SK-N-SH (cell line): ENCODE data around the gene CCDC38. TPM values are rescaled to one million over a fixed set of nuclear protein-coding genes. Genes with fewer than 3 reads are reported as not detected.

Experiments
- CTCF ChIA-PET: fragments of 300-600, 350-600 bp; formaldehyde crosslinking; extraction: SDS; loops from one replicate; lab custom pipeline; 2021; lab: Yijun Ruan, JAX
- POLR2A ChIA-PET: fragments of 350-600 bp; sonication (Branson Sonifier 250); formaldehyde crosslinking; extraction: SDS; loops from one replicate; lab custom pipeline; 2020; ENCODE audit warnings: antibody characterized with exemption, inconsistent platforms; lab: Yijun Ruan, JAX
- DNase-seq: peaks from one replicate; pipeline ENCODE4 v3.0.0; 2012
- H2AFZ ChIP-seq: fragments of 200-600 bp; sonication (generic); 2 replicates; pipeline ENCODE4 v1.8.1; 2016; ENCODE audit warnings: antibody characterized with exemption, mild to moderate bottlenecking, low read depth
- H3F3A ChIP-seq: fragments of 200-600 bp; sonication (generic); replicated peaks from 2 replicates; pipeline ENCODE3; 2016; ENCODE audit warnings: antibody characterized with exemption, mild to moderate bottlenecking; ENCODE audit not compliant: insufficient read depth
- H3K27ac ChIP-seq, 2 experiments: fragments of 200-500 bp in 1 of 2; fragments of 200-600 bp in 1 of 2; sonication (Bioruptor generic) in 1 of 2; sonication (generic), shearing (Covaris generic) in 1 of 2; 2 replicates each; pipeline versions ENCODE4 v1.5.1 to v1.6.1; 2014 to 2016; ENCODE audit warnings: low read depth in 2 of 2, inconsistent platforms in 1 of 2, low read length in 1 of 2, mild to moderate bottlenecking in 1 of 2, mixed read lengths in 1 of 2
- H3K27me3 ChIP-seq: fragments of 200-600 bp; sonication (generic), shearing (Covaris generic); 2 replicates; pipeline ENCODE4 v1.6.1; 2016; ENCODE audit warnings: mixed run types; ENCODE audit not compliant: insufficient read depth
- H3K36me3 ChIP-seq, 2 experiments: fragments of 200-500 bp in 1 of 2; fragments of 200-600 bp in 1 of 2; sonication (Bioruptor generic) in 1 of 2; sonication (generic) in 1 of 2; replicated peaks in 1 of 2; 2 replicates each; pipeline versions ENCODE3 to v1.5.1; 2014 to 2016; ENCODE audit warnings: low read length in 1 of 2, mild to moderate bottlenecking in 1 of 2; ENCODE audit not compliant: insufficient read depth in 2 of 2, control insufficient read depth in 1 of 2
- H3K4me1 ChIP-seq, 2 experiments: fragments of 200-500 bp in 1 of 2; fragments of 200-600 bp in 1 of 2; sonication (Bioruptor generic) in 1 of 2; sonication (generic), shearing (Covaris generic) in 1 of 2; 2 replicates each; pipeline versions ENCODE4 v1.5.1 to v1.6.1; 2014 to 2016; ENCODE audit warnings: low read depth in 1 of 2, low read length in 1 of 2, mixed run types in 1 of 2; ENCODE audit not compliant: insufficient read depth in 2 of 2, control insufficient read depth in 1 of 2
- H3K4me2 ChIP-seq: fragments of 200-600 bp; sonication (generic), shearing (Covaris generic); 2 replicates; pipeline ENCODE4 v1.6.1; 2017; ENCODE audit warnings: mixed run types
- H3K4me3 ChIP-seq, 2 experiments: fragments of 200-500 bp in 1 of 2; fragments of 200-600 bp in 1 of 2; sonication (Bioruptor generic) in 1 of 2; sonication (generic), shearing (Covaris generic) in 1 of 2; 2 replicates each; pipeline versions ENCODE4 v1.5.1 to v1.8.1; 2014 to 2016; ENCODE audit warnings: low read depth in 2 of 2, inconsistent platforms in 1 of 2, low read length in 1 of 2, mild to moderate bottlenecking in 1 of 2, mixed read lengths in 1 of 2, moderate library complexity in 1 of 2
- H3K79me2 ChIP-seq: fragments of 200-600 bp; sonication (generic); 2 replicates; pipeline ENCODE4 v1.8.1; 2017; ENCODE audit warnings: mild to moderate bottlenecking; ENCODE audit not compliant: insufficient read depth
- H3K9ac ChIP-seq: fragments of 200-600 bp; sonication (generic); 2 replicates; pipeline ENCODE4 v1.6.1; 2017; ENCODE audit warnings: mixed run types
- H3K9me2 ChIP-seq: fragments of 200-600 bp; sonication (generic); 2 replicates; pipeline ENCODE4 v1.6.1; 2017; ENCODE audit warnings: mixed run types
- H3K9me3 ChIP-seq: fragments of 200-600 bp; sonication (generic); 2 replicates; pipeline ENCODE4 v1.6.1; 2017; ENCODE audit warnings: mixed run types, mild to moderate bottlenecking, moderate library complexity
- H4K20me1 ChIP-seq: fragments of 200-600 bp; sonication (generic); 2 replicates; pipeline ENCODE4 v1.6.1; 2017; ENCODE audit warnings: mild to moderate bottlenecking, mixed run types; ENCODE audit not compliant: insufficient read depth
- CHD2 ChIP-seq: fragments of 150-350 bp; IDR thresholded peaks from 2 replicates; pipeline ENCODE4 v1.6.1; 2018; ENCODE audit warnings: low read length; ENCODE audit not compliant: partially characterized antibody
- EZH2phosphoT487 ChIP-seq: fragments of 200-600 bp; sonication (generic); IDR thresholded peaks from 2 replicates; pipeline ENCODE4 v1.6.1; 2017; ENCODE audit warnings: low read depth, mixed run types, mild to moderate bottlenecking, antibody characterized with exemption, moderate library complexity, borderline replicate concordance
- FOSL2 ChIP-seq: IDR thresholded peaks from 2 replicates; pipeline ENCODE4 v1.4.0; 2012; ENCODE audit warnings: low read depth, mild to moderate bottlenecking, moderate library complexity, borderline replicate concordance
- FOXJ3 ChIP-seq: sonication (generic); formaldehyde crosslinking; IDR thresholded peaks from 2 replicates; pipeline ENCODE4 v1.5.1; 2020; ENCODE audit warnings: mild to moderate bottlenecking, missing genetic modification reagents
- GABPA ChIP-seq: IDR thresholded peaks from 2 replicates; pipeline ENCODE4 v1.4.0; 2012; ENCODE audit warnings: low read depth, mild to moderate bottlenecking
- GATA2 ChIP-seq: sonication (generic); formaldehyde crosslinking; IDR thresholded peaks from 2 replicates; pipeline ENCODE4 v1.5.0; 2020; ENCODE audit warnings: mild to moderate bottlenecking, missing genetic modification reagents
- JUND ChIP-seq: IDR thresholded peaks from 2 replicates; pipeline ENCODE4 v1.4.0; 2012
- MXI1 ChIP-seq: IDR thresholded peaks from 2 replicates; pipeline ENCODE4 v1.6.1; 2012; ENCODE audit warnings: mild to moderate bottlenecking, low read depth, low read length, improper control_type of control experiment
- NFIC ChIP-seq: IDR thresholded peaks from 2 replicates; pipeline ENCODE4 v1.4.0; 2012; ENCODE audit warnings: borderline replicate concordance
- NRF1 ChIP-seq: IDR thresholded peaks from 2 replicates; pipeline ENCODE4 v1.6.1; 2012; ENCODE audit warnings: low read depth, mild to moderate bottlenecking, low read length
- POLR2AphosphoS5 ChIP-seq: IDR thresholded peaks from 2 replicates; pipeline ENCODE4 v1.6.1; 2012; ENCODE audit warnings: low read depth, low read length
- RAD21 ChIP-seq: IDR thresholded peaks from 2 replicates; pipeline ENCODE4 v1.6.1; 2012; ENCODE audit warnings: mild to moderate bottlenecking, low read length
- RXRA ChIP-seq: IDR thresholded peaks from 2 replicates; pipeline ENCODE4 v1.4.0; 2012; ENCODE audit warnings: low read depth, mild to moderate bottlenecking, borderline replicate concordance
- SIN3A ChIP-seq: IDR thresholded peaks from 2 replicates; pipeline ENCODE4 v1.6.1; 2012; ENCODE audit warnings: low read depth, mild to moderate bottlenecking, low read length, moderate library complexity, borderline replicate concordance
- SMC3 ChIP-seq: IDR thresholded peaks from 2 replicates; pipeline ENCODE4 v1.6.1; 2012; ENCODE audit warnings: low read depth, low read length, improper control_type of control experiment
- TAF1 ChIP-seq: IDR thresholded peaks from 2 replicates; pipeline ENCODE4 v1.6.1; 2012; ENCODE audit warnings: low read depth, mild to moderate bottlenecking, low read length, moderate library complexity, borderline replicate concordance
- TEAD4 ChIP-seq: IDR thresholded peaks from 2 replicates; pipeline ENCODE4 v1.4.0; 2012; ENCODE audit warnings: mild to moderate bottlenecking, borderline replicate concordance; ENCODE audit not compliant: insufficient read depth
- WGBS: methylation state at CpG from one replicate; pipeline ENCODE4 v1.1.6; 2017; ENCODE audit warnings: low lambda C conversion rate; 5-methylcytosine and 5-hydroxymethylcytosine counted together
- polyA plus RNA-seq, 3 experiments: library from polyadenylated mRNA; depleted of rRNA; stranded (reverse); fragments of >200 nt; gene quantifications; 2 replicates each; pipeline ENCODE4 v1.2.3, GENCODE V29; 2012
- TF ChIP-seq, protein P1 (sequence below): IDR thresholded peaks from 2 replicates; pipeline ENCODE4 v1.6.1; 2012; ENCODE audit warnings: mild to moderate bottlenecking, low read depth, low read length, moderate library complexity
- TF ChIP-seq, protein P2 (sequence below): fragments of 150-350 bp; IDR thresholded peaks from 2 replicates; pipeline ENCODE4 v1.6.1; 2017; ENCODE audit warnings: antibody characterized with exemption, low read length, low read depth, borderline replicate concordance
- TF ChIP-seq, protein P3 (sequence below): IDR thresholded peaks from 2 replicates; pipeline ENCODE4 v1.4.0; 2012; ENCODE audit warnings: low read depth

CCDC38 gene
- polyA plus RNA-seq, 1 of the 3 experiments (the other 2 are of a cell fraction): not detected

DNA sequence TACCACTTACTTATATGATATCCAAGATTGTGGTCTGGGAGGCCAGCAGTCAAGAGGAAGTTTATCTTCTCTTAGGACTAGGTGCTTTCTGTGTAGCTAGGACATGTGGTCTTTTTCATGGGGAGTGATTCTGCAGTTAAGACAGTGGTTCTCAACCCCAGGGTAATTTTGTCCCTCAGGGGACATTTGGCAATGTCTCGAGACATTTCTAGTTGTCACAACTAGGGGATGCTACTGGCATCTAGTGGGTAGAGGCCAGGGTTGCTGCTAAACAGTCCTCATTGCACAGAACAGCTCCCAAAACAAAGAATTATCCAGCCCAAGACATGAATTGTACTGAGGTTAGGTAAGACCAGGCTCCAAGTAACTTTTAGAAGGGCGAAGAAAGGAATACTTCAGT, 20.7 kb upstream of the CCDC38 start:
- Histone ChIP-seq H3K27me3 (no peaks in the 10 kb centered on the region), H3K27ac (no peak overlapping the region), H3K9ac (no peak overlapping the region), H3K79me2 (no peaks in the 10 kb centered on the region), H4K20me1 (no peaks in the 10 kb centered on the region), H3K9me3 (no peaks in the 10 kb centered on the region), H3F3A (no peaks in the 10 kb centered on the region), H3K4me1 (peaks cover 0 to 7% of the 10 kb centered on the region in 2 experiments; a peak in 2 of 4 replicates), H3K4me2 (no peak overlapping the region), H3K36me3 (no peaks in the 10 kb centered on the region), H2AFZ (no peak overlapping the region), H3K4me3 (no peak overlapping the region), H3K9me2 (no peaks in the 10 kb centered on the region)
- WGBS: 52% methylated on average over 2 of the region's 2 CpGs
- ChIA-PET POLR2A (no interaction called here), CTCF (interaction anchor here (1.0 to 10.3 kb wide), 7 partner anchors 19 to 54 kb away, joined by 3 to 105 read pairs (median 4); partner anchors contain the start of genes AMDHD1 and CCDC38)
- TF ChIP-seq SMC3 (0 out of 2 replicates have a peak, but pooled peaks have one; percentile 6), RXRA (no peak), RAD21 (peak; percentile 43), GATA2 (CRISPR knock-in tag) (no peak), TEAD4 (no peak), NFIC (no peak), JUND (no peak), EZH2phosphoT487 (no peak), FOSL2 (no peak), SIN3A (no peak), NRF1 (no peak), POLR2AphosphoS5 (no peak)
- TF ChIP-seq, protein P1, sequence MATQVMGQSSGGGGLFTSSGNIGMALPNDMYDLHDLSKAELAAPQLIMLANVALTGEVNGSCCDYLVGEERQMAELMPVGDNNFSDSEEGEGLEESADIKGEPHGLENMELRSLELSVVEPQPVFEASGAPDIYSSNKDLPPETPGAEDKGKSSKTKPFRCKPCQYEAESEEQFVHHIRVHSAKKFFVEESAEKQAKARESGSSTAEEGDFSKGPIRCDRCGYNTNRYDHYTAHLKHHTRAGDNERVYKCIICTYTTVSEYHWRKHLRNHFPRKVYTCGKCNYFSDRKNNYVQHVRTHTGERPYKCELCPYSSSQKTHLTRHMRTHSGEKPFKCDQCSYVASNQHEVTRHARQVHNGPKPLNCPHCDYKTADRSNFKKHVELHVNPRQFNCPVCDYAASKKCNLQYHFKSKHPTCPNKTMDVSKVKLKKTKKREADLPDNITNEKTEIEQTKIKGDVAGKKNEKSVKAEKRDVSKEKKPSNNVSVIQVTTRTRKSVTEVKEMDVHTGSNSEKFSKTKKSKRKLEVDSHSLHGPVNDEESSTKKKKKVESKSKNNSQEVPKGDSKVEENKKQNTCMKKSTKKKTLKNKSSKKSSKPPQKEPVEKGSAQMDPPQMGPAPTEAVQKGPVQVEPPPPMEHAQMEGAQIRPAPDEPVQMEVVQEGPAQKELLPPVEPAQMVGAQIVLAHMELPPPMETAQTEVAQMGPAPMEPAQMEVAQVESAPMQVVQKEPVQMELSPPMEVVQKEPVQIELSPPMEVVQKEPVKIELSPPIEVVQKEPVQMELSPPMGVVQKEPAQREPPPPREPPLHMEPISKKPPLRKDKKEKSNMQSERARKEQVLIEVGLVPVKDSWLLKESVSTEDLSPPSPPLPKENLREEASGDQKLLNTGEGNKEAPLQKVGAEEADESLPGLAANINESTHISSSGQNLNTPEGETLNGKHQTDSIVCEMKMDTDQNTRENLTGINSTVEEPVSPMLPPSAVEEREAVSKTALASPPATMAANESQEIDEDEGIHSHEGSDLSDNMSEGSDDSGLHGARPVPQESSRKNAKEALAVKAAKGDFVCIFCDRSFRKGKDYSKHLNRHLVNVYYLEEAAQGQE: no peak
- TF ChIP-seq, protein P2, sequence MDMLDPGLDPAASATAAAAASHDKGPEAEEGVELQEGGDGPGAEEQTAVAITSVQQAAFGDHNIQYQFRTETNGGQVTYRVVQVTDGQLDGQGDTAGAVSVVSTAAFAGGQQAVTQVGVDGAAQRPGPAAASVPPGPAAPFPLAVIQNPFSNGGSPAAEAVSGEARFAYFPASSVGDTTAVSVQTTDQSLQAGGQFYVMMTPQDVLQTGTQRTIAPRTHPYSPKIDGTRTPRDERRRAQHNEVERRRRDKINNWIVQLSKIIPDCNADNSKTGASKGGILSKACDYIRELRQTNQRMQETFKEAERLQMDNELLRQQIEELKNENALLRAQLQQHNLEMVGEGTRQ: no peak
- no peak for DNase-seq

DNA sequence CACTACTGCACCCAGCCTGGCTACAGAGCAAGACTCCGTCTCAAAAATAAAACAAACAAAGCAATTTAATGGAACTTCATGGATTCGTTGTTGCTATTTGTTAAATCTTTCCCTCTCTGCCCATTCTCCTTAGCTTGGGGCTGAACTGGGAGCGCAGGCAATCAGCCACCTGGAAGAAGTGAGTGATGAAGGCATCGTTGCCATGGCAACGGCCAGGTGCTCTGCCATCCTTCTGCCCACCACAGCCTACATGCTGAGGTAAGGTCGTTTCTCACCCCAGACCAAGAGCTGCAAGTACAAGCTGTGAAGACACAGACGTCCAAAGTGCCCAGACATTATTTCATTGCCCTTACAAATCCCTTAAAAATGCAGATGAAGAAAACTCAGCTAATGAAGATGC, 19.8 kb upstream of the CCDC38 start:
- Histone ChIP-seq H2AFZ (no peak overlapping the region), H3K27ac (no peak overlapping the region), H4K20me1 (no peaks in the 10 kb centered on the region), H3K4me1 (peaks cover 0 to 7% of the 10 kb centered on the region in 2 experiments; a peak in 2 of 4 replicates), H3K9me2 (no peaks in the 10 kb centered on the region), H3K9me3 (no peaks in the 10 kb centered on the region), H3K27me3 (no peaks in the 10 kb centered on the region), H3K4me3 (no peak overlapping the region), H3K79me2 (no peaks in the 10 kb centered on the region), H3K36me3 (no peaks in the 10 kb centered on the region), H3F3A (no peaks in the 10 kb centered on the region), H3K4me2 (no peak overlapping the region), H3K9ac (no peak overlapping the region)
- ChIA-PET POLR2A (no interaction called here), CTCF (interaction anchor here (0.7 to 10.3 kb wide), 8 partner anchors 18 to 554 kb away, joined by 3 to 105 read pairs (median 4); partner anchors contain the start of genes AMDHD1 and CCDC38)
- TF ChIP-seq SMC3 (no peak), TAF1 (no peak), GABPA (no peak), JUND (no peak), MXI1 (no peak), GATA2 (CRISPR knock-in tag) (no peak), NFIC (no peak), RXRA (no peak), FOXJ3 (CRISPR knock-in tag) (no peak), CHD2 (no peak), TEAD4 (no peak)
- TF ChIP-seq, protein P3, sequence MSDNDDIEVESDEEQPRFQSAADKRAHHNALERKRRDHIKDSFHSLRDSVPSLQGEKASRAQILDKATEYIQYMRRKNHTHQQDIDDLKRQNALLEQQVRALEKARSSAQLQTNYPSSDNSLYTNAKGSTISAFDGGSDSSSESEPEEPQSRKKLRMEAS: no peak
- DNase-seq: no peak
- 41% methylated on average over 7 of the region's 7 CpGs for WGBS
